GM23248 (cell line): Measurements from ENCODE around the gene LHX3. TPM values are rescaled to one million over a fixed set of nuclear protein-coding genes. Genes with fewer than 3 reads are reported as not detected.

Experiments used
- DNase-seq: peaks from one replicate; pipeline ENCODE4 v3.0.0-alpha.2; 2015
- H2AFZ ChIP-seq: fragments of 200-600 bp; sonication (generic); 2 replicates; pipeline ENCODE4 v1.6.1; 2016; ENCODE audit warnings: antibody characterized with exemption
- H3F3A ChIP-seq: fragments of 200-600 bp; sonication (generic); 2 replicates; pipeline ENCODE4 v1.6.1; 2016; ENCODE audit warnings: mild to moderate bottlenecking, antibody characterized with exemption, mixed run types; ENCODE audit not compliant: insufficient read depth
- H3K27ac ChIP-seq: fragments of 200-600 bp; sonication (generic); 2 replicates; pipeline ENCODE4 v1.5.1; 2016; ENCODE audit warnings: mild to moderate bottlenecking
- H3K27me3 ChIP-seq: fragments of 200-600 bp; sonication (generic); replicated peaks from 2 replicates; pipeline ENCODE4 v1.6.1; 2016; ENCODE audit warnings: mild to moderate bottlenecking; ENCODE audit not compliant: insufficient read depth
- H3K36me3 ChIP-seq: fragments of 200-600 bp; sonication (generic); 2 replicates; pipeline ENCODE4 v1.6.1; 2016; ENCODE audit warnings: low read depth, mild to moderate bottlenecking
- H3K4me1 ChIP-seq: fragments of 200-600 bp; sonication (generic); 2 replicates; pipeline ENCODE4 v1.6.1; 2016; ENCODE audit warnings: mild to moderate bottlenecking; ENCODE audit not compliant: insufficient read depth
- H3K4me2 ChIP-seq: fragments of 200-600 bp; sonication (generic); one replicate; pipeline ENCODE4 v1.6.1; 2016; ENCODE audit warnings: mild to moderate bottlenecking; ENCODE audit not compliant: unreplicated experiment
- H3K4me3 ChIP-seq: fragments of 200-600 bp; sonication (generic); 2 replicates; pipeline ENCODE4 v1.5.1; 2016; ENCODE audit warnings: mild to moderate bottlenecking
- H3K79me2 ChIP-seq: fragments of 200-600 bp; sonication (generic); 2 replicates; pipeline ENCODE4 v1.6.1; 2016; ENCODE audit warnings: mild to moderate bottlenecking; ENCODE audit not compliant: insufficient read depth
- H3K9ac ChIP-seq: fragments of 200-600 bp; sonication (generic); 2 replicates; pipeline ENCODE4 v1.6.1; 2016; ENCODE audit warnings: mild to moderate bottlenecking
- H3K9me2 ChIP-seq: fragments of 200-600 bp; sonication (generic); 2 replicates; pipeline ENCODE4 v1.6.1; 2016; ENCODE audit warnings: mixed run types, mild to moderate bottlenecking, moderate library complexity; ENCODE audit not compliant: insufficient read depth
- H3K9me3 ChIP-seq: fragments of 200-600 bp; sonication (generic); one replicate; pipeline ENCODE4 v1.6.1; 2017; ENCODE audit warnings: low read depth
- H4K20me1 ChIP-seq: fragments of 200-600 bp; sonication (generic); 2 replicates; pipeline ENCODE4 v1.6.0; 2016; ENCODE audit not compliant: insufficient read depth
- EZH2 ChIP-seq: fragments of 200-600 bp; sonication (generic); IDR thresholded peaks from 2 replicates; pipeline ENCODE4 v1.6.1; 2018; ENCODE audit warnings: antibody characterized with exemption, mild to moderate bottlenecking; ENCODE audit not compliant: insufficient read depth, poor library complexity, severe bottlenecking
- EZH2phosphoT487 ChIP-seq: fragments of 200-600 bp; sonication (generic); IDR thresholded peaks from 2 replicates; pipeline ENCODE4 v1.6.1; 2018; ENCODE audit warnings: antibody characterized with exemption, moderate library complexity, mild to moderate bottlenecking, low read depth; ENCODE audit not compliant: insufficient read depth
- WGBS, 2 experiments: methylation state at CpG; one replicate each; pipeline ENCODE4 v1.1.6; 2015 to 2017; ENCODE audit warnings: low lambda C conversion rate in 2 of 2, low coverage in 1 of 2; ENCODE audit errors: missing lambda C conversion rate in 2 of 2; 5-methylcytosine and 5-hydroxymethylcytosine counted together
- in situ Hi-C: fragments of 300-500 bp; cut with MboI; formaldehyde crosslinking; loops from 2 replicates; pipeline ENCODE4 v1.15.0; 2020
- polyA plus RNA-seq: library from polyadenylated mRNA; unstranded; fragments of >200 nt; fragmentation: Nextera tagmentation; extraction: Ambion mirVana; gene quantifications from 2 replicates; pipeline ENCODE4 v1.2.1, GENCODE V29; 2016
- total RNA-seq: library from RNA; depleted of rRNA; stranded (reverse); fragments of >200 nt; shearing (Covaris generic); gene quantifications from 2 replicates; pipeline ENCODE4 v1.2.3, GENCODE V29; 2014

Gene LHX3
- total and polyA plus RNA-seq, 2 experiments from 2014 or later: not detected

- DNase-seq: no peak
- Histone ChIP-seq H3K27me3 (no peaks in the 10 kb centered on the region), H3K9me2 (no peaks in the 10 kb centered on the region), H3K4me2 (no peak overlapping the region), H3K27ac (no peak overlapping the region), H3K79me2 (no peaks in the 10 kb centered on the region), H2AFZ (no peak overlapping the region), H3F3A (no peaks in the 10 kb centered on the region), H3K4me3 (no peak overlapping the region), H3K36me3 (peaks cover 14% of the 10 kb centered on the region; the same call in 1 of the 2 replicates), H4K20me1 (no peaks in the 10 kb centered on the region), H3K4me1 (no peaks in the 10 kb centered on the region), H3K9ac (no peak overlapping the region), H3K9me3 (no peaks in the 10 kb centered on the region)
- 98 to 99% methylated on average over 15 to 16 of the region's 16 CpGs for WGBS, 2 experiments
- no peak for TF ChIP-seq EZH2phosphoT487
- TF ChIP-seq EZH2: no peak
- in situ Hi-C loops: no loop called here
These were observed 5.3 kb upstream of the LHX3 start for GRCh38 chr9:136210276-136210675.

GRCh38 chr9:136209786-136210185, 4.9 kb upstream of the LHX3 start:
- Histone ChIP-seq H3K9me3 (no peaks in the 10 kb centered on the region), H2AFZ (no peak overlapping the region), H3K27ac (no peak overlapping the region), H4K20me1 (no peaks in the 10 kb centered on the region), H3K4me2 (no peak overlapping the region), H3K9ac (no peak overlapping the region), H3K4me3 (no peak overlapping the region), H3K9me2 (no peaks in the 10 kb centered on the region), H3K36me3 (peaks cover 12% of the 10 kb centered on the region; the same call in 1 of the 2 replicates), H3K27me3 (0 out of 2 replicates have a peak, but pooled peaks cover under 1% of the 10 kb centered on the region), H3K4me1 (no peaks in the 10 kb centered on the region), H3F3A (no peaks in the 10 kb centered on the region), H3K79me2 (no peaks in the 10 kb centered on the region)
- no peak for TF ChIP-seq EZH2
- no peak for TF ChIP-seq EZH2phosphoT487
- WGBS, 2 experiments: 89 to 90% methylated on average over 17 of the region's 17 CpGs
- in situ Hi-C loops: no loop called here
- no peak for DNase-seq

GRCh38 chr9:136209232-136209631, 4.3 kb upstream of the LHX3 start:
- H4K20me1 ChIP-seq: no peaks in the 10 kb centered on the region
- H3K9ac ChIP-seq: no peak overlapping the region
- H3K4me1 ChIP-seq: no peaks in the 10 kb centered on the region
- no peak overlapping the region for H3K4me2 ChIP-seq
- no peaks in the 10 kb centered on the region for H3K79me2 ChIP-seq
- DNase-seq: no peak
- WGBS, 2 experiments: 94 to 95% methylated on average over 12 to 17 of the region's 17 CpGs
- 0 out of 2 replicates have a peak, but pooled peaks cover 5% of the 10 kb centered on the region for H3K27me3 ChIP-seq
- in situ Hi-C loops: no loop called here
- H3K36me3 ChIP-seq: 0 out of 2 replicates have a peak, but pooled peaks cover 8% of the 10 kb centered on the region
- H3K9me2 ChIP-seq: no peaks in the 10 kb centered on the region
- H2AFZ ChIP-seq: no peak overlapping the region
- TF ChIP-seq EZH2: no peak
- TF ChIP-seq EZH2phosphoT487: no peak
- no peaks in the 10 kb centered on the region for H3F3A ChIP-seq
- H3K27ac ChIP-seq: no peak overlapping the region
- H3K4me3 ChIP-seq: no peak overlapping the region
- no peaks in the 10 kb centered on the region for H3K9me3 ChIP-seq

GRCh38 chr9:136208675-136209074, 3.7 kb upstream of the LHX3 start:
- in situ Hi-C loops: no loop called here
- TF ChIP-seq EZH2: no peak
- TF ChIP-seq EZH2phosphoT487: no peak
- H2AFZ ChIP-seq: no peak overlapping the region
- H3F3A ChIP-seq: no peaks in the 10 kb centered on the region
- WGBS, 2 experiments: 84 to 87% methylated on average over 17 of the region's 17 CpGs
- H4K20me1 ChIP-seq: no peaks in the 10 kb centered on the region
- no peaks in the 10 kb centered on the region for H3K4me1 ChIP-seq
- no peak overlapping the region for H3K4me3 ChIP-seq
- H3K4me2 ChIP-seq: no peak overlapping the region
- H3K36me3 ChIP-seq: 0 out of 2 replicates have a peak, but pooled peaks cover 2% of the 10 kb centered on the region
- no peaks in the 10 kb centered on the region for H3K9me3 ChIP-seq
- H3K27me3 ChIP-seq: peaks cover 11% of the 10 kb centered on the region; the same call in 1 of the 2 replicates
- H3K27ac ChIP-seq: no peak overlapping the region
- no peaks in the 10 kb centered on the region for H3K9me2 ChIP-seq
- H3K79me2 ChIP-seq: no peaks in the 10 kb centered on the region
- DNase-seq: no peak
- no peak overlapping the region for H3K9ac ChIP-seq

- no peak for DNase-seq
- WGBS, 2 experiments: 82 to 88% methylated on average over 9 of the region's 9 CpGs
These were observed 2.7 kb upstream of the LHX3 start for GRCh38 chr9:136207616-136208015.

More at GRCh38 chr9:136207616-136208015, 2.7 kb upstream of the LHX3 start:
- in situ Hi-C loops: no loop called here
- Histone ChIP-seq H3K27ac (no peak overlapping the region), H4K20me1 (no peaks in the 10 kb centered on the region), H3K4me3 (no peak overlapping the region), H3K4me1 (no peaks in the 10 kb centered on the region), H3K9me3 (no peaks in the 10 kb centered on the region), H3K36me3 (no peaks in the 10 kb centered on the region), H3K4me2 (no peak overlapping the region), H3K79me2 (no peaks in the 10 kb centered on the region), H3F3A (no peaks in the 10 kb centered on the region), H3K27me3 (peaks cover 17% of the 10 kb centered on the region; the same call in 1 of the 2 replicates), H2AFZ (no peak overlapping the region), H3K9me2 (no peaks in the 10 kb centered on the region), H3K9ac (no peak overlapping the region)
- TF ChIP-seq EZH2 (no peak), EZH2phosphoT487 (no peak)
